ENCODE data around the gene MICU2.

MICU2 gene

GRCh38 chr13:21544515-21544914 lies 59.5 kb downstream of the MICU2 start:
- no peak for DNase-seq (ENCODE audit: low read depth, low spot score)

DNA sequence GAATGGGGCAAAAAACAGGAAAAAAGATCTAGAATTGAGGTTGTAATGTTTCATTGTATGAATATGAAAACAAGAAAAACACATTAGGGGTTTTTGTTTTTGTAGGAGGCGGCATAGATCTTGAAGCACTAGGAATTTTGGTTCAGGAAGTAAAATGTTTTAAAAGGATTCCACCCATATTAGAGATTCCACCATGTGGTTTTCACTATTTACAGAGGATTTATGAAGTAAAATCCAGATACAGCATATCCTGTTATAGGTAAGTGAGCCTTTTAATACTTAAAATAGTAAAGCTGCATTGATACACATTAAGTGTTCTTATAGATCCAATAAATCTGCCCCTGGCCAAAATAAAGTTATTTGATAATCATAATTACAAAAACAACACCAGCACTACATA lies 61.4 kb downstream of the MICU2 start:
- DNase-seq (ENCODE audit: low read depth, low spot score): no peak

- peak; percentile 20 for DNase-seq (ENCODE audit: low read depth, low spot score)
These were observed 62.0 kb downstream of the MICU2 start for GRCh38 chr13:21541980-21542379.

GRCh38 chr13:21541271-21541670 lies 62.7 kb downstream of the MICU2 start:
- DNase-seq (ENCODE audit: low read depth, low spot score): no peak

DNA sequence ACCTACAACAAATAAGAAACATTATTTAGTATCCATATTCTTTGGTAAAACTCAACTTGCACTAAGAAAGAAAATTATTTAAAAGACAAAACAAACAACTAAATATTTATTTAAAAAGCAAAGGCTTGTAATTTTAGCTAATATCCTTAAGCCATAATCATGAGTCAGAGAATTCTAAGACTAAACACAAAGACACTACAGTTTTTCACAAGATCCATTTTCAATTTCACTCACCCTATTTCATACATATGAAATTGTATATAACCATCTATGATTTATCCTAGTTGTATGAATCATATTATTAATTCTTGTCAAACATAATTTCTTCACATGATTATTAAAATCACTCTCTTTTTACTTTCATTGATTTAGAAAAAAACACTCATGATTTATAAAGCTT lies 64.3 kb downstream of the MICU2 start:
- no peak for DNase-seq (ENCODE audit: low read depth, low spot score)

DNA sequence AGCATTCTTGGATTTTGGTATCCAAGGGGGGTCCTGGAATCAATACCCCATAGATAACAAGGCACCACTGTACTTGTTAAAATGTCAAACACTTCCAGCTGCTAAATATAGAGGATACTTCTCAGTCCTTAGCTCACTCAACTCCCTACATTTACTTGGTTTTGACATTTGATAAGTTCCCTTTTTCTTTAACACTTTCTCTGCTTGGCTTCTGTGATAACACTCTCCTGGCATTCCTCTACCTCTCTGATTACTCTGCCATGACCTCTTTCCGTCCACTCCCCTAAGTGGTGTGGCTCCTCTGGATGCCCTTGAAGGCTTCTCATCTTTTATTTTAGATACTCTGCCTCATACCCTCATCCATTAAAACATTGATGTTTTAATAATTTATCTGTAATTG lies 65.2 kb downstream of the MICU2 start:
- no peak for DNase-seq (ENCODE audit: low read depth, low spot score)

GRCh38 chr13:21538280-21538679 lies 65.7 kb downstream of the MICU2 start:
- no peak for DNase-seq (ENCODE audit: low read depth, low spot score)

GRCh38 chr13:21537105-21537504 lies 66.9 kb downstream of the MICU2 start:
- DNase-seq (ENCODE audit: low read depth, low spot score): no peak

- DNase-seq (ENCODE audit: low read depth, low spot score): no peak
These were observed 69.2 kb downstream of the MICU2 start for GRCh38 chr13:21534760-21535159.

DNA sequence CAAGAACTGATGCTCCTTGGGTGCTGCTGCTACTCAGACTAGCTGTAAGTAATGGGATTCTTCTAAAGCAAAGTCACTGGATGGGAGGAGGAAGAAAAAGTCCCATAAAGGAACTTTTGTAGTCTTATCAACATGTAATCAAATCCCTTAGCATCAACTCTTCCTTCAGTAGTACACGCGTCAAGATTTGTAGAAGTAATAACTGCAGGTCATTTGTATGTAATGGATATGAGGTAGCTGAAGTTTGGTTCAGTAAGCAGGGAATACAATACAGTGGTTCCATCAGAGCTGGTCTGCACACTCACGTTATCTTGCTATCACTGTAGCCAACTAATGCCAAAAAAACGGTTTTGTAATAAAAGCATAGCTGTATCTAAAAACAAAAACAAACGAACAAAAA lies 72.5 kb downstream of the MICU2 start:
- no peak for DNase-seq (ENCODE audit: low read depth, low spot score)

DNA sequence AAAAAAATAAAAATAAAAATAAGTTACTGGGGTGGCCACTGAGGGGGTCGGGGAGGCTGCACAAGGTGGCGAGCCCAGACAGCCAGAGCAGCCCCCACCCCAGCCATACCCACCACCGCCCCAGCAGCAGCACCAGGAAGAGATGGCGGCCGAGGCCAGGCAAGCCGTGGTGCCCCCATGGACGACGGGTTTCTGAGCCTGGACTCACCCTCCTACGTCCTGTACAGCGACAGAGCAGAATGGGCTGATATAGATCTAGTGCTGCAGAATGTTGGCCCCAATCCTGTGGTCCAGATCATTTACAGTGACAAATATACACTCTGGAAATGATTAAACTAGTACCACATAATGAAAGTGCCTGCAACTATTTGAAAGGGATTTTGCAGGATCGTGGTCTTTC lies 73.3 kb downstream of the MICU2 start:
- DNase-seq (ENCODE audit: low read depth, low spot score): no peak

DNA sequence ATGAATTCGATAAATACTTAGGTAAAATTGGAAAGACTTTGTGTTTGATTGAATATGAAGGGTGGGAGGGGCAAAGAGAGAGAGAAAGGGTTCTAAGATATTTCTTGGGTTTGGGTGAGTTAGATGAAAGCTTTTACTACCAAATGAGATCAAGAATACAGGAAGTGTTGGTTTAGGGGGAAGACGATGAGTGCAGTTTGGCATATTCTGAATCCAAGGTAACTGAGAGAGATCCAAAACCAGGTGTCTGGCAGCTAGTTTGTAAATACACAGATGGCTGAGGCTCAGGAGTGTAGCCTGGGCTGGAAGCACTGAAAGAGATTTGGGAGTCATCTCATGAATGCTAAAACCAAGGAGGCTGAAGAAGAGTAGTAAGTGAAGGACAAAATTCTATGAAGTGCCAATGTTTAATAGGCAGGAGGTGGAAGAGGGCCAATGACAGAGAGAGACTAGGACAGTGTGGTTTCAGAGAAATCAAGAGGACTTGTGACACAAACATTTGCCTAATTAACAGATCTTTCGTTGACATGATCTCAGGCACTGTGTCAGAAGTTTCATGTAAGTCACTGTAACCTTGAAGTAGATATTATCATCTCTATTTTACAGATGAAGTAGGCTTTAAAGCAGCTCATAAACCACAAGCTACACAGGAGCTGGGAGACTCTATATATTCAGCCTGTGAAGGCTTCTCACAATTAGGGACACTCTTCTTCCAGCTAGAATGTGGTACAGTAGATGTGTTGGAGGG lies 74.7 kb downstream of the MICU2 start:
- DNase-seq (ENCODE audit: low read depth, low spot score): no peak

DNA sequence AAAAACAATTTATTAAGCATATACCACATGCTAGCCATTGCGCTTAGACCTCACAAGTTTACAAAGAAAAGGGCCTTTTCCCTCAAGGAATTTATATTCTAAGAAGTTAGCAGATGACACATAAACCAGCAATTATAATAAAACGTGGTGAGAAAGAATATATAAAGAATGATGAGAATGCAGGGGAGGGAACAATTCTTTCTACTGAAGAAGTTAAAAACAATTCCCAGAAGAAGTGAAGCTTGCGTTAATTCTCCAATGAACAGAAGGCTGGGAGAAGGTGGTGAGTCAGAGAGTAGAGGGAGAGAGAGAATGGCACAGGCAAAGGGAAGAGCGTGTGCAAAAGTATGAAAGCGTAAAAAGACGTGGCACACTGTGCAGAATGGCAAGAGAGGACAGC lies 75.4 kb downstream of the MICU2 start:
- DNase-seq (ENCODE audit: low read depth, low spot score): no peak

- DNase-seq (ENCODE audit: low read depth, low spot score): no peak
These were observed 77.0 kb downstream of the MICU2 start for GRCh38 chr13:21526707-21527540.

- no peak for DNase-seq (ENCODE audit: low read depth, low spot score)
These were observed 81.1 kb downstream of the MICU2 start for GRCh38 chr13:21522847-21523246.

DNA sequence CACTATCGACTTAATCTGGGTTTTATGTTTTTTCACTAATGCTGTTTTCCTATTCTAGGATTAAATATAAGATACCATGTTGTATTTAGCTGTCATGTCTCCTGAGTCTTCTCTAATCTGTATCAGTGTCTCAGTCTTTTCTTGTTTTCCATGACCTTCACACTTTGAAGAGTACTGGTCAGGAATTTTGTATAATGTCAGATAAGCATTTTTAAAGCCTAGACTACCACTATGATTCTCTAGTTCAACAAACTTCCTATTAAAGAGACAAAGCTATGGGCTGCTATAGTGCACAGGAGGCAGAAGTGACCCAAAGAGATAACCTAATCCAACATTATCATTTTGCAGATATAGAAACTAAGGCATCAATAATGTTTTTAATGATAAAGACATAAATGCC lies 81.8 kb downstream of the MICU2 start:
- DNase-seq (ENCODE audit: low read depth, low spot score): no peak

DNA sequence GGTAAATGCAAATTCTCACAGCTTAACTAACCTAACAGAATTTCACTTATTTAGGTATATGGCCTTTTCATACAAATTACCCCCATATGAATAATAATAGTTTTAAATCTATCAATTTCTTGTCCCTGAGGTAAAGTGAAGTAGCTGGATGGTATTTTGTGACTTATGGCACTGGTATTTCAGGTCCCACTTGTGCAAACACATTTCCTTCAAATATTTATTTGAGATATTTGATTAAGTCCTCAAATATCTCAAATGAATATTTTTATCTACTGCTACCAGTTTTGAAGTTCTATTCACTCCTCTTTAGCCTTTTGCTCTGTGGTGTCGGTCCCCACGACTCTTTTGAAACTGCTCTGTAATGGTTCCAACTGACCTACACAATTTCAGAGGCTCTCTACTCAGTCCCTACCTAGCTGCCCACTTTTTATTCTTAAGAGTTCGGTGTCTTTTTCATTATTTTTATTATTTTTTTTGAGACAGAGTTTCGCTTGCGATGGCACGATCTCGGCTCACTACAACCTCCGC lies 85.3 kb downstream of the MICU2 start:
- no peak for DNase-seq (ENCODE audit: low read depth, low spot score)

DNA sequence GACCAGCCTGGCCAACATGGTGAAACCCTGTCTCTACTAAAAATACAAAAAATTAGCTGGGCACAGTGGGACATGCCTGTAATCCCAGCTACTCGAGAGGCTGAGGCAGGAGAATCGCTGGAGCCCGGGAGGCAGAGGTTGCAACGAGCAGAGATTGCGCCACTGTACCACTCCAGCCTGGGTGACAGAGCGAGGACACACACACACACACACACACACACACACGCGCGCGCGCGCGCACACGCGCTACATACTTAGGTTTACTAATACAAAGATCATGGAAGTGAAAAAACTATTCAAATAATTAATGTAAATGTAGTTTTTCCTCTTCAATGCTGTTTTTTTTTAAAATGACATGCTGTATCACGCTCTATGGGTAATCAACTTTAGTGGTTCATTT lies 86.4 kb downstream of the MICU2 start:
- no peak for DNase-seq (ENCODE audit: low read depth, low spot score)

DNA sequence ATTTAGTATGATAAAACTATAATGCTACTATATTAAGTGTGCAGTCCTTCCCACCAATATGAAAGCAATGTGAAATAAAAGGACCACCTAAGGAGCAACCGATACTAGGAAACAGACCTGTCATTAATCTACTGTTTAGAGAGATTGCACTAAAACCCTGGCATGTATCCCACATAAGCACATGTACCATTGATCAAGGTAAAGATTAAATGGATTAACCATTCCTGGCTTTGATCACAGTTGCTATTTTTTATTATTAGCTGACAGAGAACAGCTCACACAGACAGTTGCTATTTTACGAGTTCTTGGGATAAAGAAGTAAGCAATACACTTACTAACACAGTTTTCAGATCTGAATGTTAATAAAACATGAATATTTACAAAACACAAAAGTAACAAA lies 87.2 kb downstream of the MICU2 start:
- no peak for DNase-seq (ENCODE audit: low read depth, low spot score)

DNA sequence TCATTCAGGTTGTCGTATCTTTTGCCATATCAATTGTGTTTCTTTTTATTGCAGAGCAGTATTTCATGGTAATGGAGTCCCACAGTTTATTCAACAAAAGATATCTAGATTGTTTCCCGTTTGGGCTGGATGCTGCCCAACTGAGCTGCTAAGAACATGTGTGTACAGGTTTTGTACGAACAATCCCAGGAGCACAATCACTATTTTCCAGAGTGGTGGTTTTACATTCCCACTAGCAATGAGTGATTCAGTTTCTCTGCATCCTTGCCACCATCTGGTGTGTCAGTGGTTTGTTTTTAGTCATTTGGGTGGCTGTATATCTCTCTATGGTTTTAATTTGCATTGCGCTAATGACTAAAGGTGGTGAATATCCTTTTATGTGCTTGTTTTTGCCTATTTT lies 92.1 kb downstream of the MICU2 start:
- DNase-seq (ENCODE audit: low read depth, low spot score): no peak

DNA sequence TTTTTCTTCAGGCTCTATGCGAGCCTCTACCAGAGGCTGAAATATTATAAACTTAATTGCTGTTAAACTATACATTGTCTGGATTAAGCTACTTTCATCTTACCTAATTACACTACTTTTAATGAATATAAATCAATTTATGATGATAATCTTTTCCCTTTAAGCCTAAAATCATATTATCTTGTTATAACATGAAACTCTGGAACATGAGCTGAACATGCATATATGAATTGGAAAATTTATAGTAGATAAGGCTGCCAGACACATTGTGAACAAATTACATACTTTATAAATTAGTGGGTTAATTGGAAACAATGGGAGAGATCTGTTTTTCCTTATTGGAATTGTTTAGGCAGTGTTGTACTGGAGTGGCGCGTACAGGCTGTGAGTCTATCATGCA lies 99.6 kb downstream of the MICU2 start:
- no peak for DNase-seq (ENCODE audit: low read depth, low spot score)

GRCh38 chr13:21501686-21502085 lies 102.3 kb downstream of the MICU2 start:
- DNase-seq (ENCODE audit: low read depth, low spot score): no peak

- no peak for DNase-seq (ENCODE audit: low read depth, low spot score)
These were observed 117.6 kb downstream of the MICU2 start for GRCh38 chr13:21486322-21486721.

Data from smooth muscle cell of the brain vasculature (primary cell).